Measurements from ENCODE around the gene AK4. TPM values are rescaled to one million over a fixed set of nuclear protein-coding genes. Genes with fewer than 3 reads are reported as not detected.

Gene AK4
- total RNA-seq, 1 donor from 2014 or later: 4.6 TPM

- intact Hi-C loops (cut with DNase I): no loop called here
- H3K27me3 ChIP-seq: no peaks in the 10 kb centered on the region
- TF ChIP-seq, protein P1, sequence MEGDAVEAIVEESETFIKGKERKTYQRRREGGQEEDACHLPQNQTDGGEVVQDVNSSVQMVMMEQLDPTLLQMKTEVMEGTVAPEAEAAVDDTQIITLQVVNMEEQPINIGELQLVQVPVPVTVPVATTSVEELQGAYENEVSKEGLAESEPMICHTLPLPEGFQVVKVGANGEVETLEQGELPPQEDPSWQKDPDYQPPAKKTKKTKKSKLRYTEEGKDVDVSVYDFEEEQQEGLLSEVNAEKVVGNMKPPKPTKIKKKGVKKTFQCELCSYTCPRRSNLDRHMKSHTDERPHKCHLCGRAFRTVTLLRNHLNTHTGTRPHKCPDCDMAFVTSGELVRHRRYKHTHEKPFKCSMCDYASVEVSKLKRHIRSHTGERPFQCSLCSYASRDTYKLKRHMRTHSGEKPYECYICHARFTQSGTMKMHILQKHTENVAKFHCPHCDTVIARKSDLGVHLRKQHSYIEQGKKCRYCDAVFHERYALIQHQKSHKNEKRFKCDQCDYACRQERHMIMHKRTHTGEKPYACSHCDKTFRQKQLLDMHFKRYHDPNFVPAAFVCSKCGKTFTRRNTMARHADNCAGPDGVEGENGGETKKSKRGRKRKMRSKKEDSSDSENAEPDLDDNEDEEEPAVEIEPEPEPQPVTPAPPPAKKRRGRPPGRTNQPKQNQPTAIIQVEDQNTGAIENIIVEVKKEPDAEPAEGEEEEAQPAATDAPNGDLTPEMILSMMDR (IDR thresholded peaks at IDR 0.05): no peak
- no peaks in the 10 kb centered on the region for H3K36me3 ChIP-seq
- ATAC-seq (no peak), DNase-seq (no peak)
- no peak overlapping the region for H3K27ac ChIP-seq
- H3K4me1 ChIP-seq: peaks cover 4% of the 10 kb centered on the region
- no peaks in the 10 kb centered on the region for H3K9me3 ChIP-seq
- no peak overlapping the region for H3K4me3 ChIP-seq
Measured at GRCh38 chr1:65259816-65260215, 111.8 kb downstream of the AK4 start.

GRCh38 chr1:65260851-65261473 is 113.0 kb downstream of the AK4 start:
- intact Hi-C loops (cut with DNase I): no loop called here
- no peak for DNase-seq

DNA sequence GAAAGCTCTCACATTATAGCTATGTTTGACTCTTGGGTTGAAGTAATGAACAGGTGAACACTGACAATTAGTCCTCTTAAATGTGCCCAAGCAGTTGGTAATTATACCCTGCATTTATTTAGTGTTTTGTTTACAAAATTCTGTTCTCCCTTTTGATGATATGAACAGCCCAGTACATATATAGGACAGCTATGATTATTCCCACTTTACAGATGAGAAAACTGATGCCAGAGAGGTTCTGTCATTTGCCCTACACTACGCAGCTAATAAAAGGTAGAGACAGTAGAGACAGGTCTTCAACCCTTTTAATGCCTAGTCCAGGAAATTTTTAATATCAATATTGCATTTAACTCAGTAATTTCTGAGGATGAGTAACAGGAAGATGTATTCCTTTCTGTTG is 115.3 kb downstream of the AK4 start:
- Histone ChIP-seq H3K27ac (no peak overlapping the region), H3K9me3 (no peaks in the 10 kb centered on the region), H3K27me3 (no peaks in the 10 kb centered on the region), H3K36me3 (no peaks in the 10 kb centered on the region), H3K4me1 (peaks cover 20% of the 10 kb centered on the region), H3K4me3 (no peak overlapping the region)
- ATAC-seq (no peak), DNase-seq (no peak)
- TF ChIP-seq, protein P1 (IDR thresholded peaks at IDR 0.05): no peak
- intact Hi-C loops (cut with DNase I): no loop called here

More at GRCh38 chr1:65260851-65261473, 113.0 kb downstream of the AK4 start:
- Histone ChIP-seq H3K4me3 (no peak overlapping the region), H3K27ac (no peak overlapping the region), H3K27me3 (no peaks in the 10 kb centered on the region), H3K9me3 (no peaks in the 10 kb centered on the region), H3K4me1 (peaks cover 15% of the 10 kb centered on the region), H3K36me3 (no peaks in the 10 kb centered on the region)
- ATAC-seq: no peak
- TF ChIP-seq, protein P1 (IDR thresholded peaks at IDR 0.05): no peak

DNA sequence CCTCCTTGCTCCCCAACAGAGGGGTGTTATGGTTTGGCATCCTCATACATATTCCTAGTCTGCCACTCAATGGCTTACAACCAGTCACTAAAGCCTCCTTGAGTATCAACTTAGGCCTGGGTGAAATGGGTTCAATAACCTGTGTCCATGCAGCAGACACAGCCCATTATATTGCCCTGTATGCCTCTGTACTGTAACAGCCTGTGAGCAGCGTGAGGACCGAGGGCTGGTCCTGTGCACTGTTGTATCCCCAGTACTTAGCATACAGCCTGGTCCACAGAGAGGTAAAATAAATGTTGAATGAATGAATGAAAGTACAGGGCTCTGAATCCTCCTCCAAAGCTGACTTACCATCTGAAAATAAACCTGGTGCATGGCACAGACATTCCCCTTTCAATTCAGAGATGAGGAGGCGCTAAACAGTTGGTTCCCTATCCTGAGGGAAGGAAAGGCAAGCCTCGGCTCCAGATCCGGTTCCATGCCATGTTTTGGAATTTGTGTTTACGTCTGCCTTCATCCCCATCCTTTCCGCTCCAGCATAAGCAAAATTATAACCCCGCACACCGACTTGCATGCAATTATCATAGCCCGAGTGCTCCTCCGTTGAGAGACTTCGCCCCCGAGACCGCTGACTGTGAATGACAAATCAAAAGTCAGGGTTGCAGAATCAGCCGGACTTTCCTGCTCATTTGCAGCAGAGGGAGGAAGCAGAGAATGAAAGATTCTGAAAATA is 116.4 kb downstream of the AK4 start:
- Histone ChIP-seq H3K36me3 (no peaks in the 10 kb centered on the region), H3K27ac (no peak overlapping the region), H3K4me3 (peak overlapping the region; percentile 55), H3K9me3 (no peaks in the 10 kb centered on the region), H3K4me1 (peaks cover 20% of the 10 kb centered on the region), H3K27me3 (no peaks in the 10 kb centered on the region)
- ATAC-seq (peak; percentile 40), DNase-seq (no peak)
- TF ChIP-seq, protein P1 (IDR thresholded peaks at IDR 0.05): no peak
- intact Hi-C loops (cut with DNase I): no loop called here

DNA sequence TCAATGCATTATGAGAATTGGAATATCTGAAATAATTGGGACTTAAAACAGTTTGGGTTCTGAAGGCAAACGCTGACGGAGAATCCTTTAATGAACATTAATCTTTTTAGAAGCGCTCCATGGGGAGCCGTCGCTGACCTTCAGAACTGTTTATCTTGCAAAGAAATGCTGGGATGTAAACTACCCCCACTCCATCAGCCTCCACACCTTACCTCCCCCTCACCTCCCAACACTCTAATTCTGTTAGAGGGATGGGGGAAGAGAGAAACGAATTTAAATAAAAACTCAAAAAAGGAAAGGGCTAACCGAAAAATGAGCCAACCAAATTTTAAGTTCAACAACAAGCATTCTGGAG is 117.3 kb downstream of the AK4 start:
- no peak for DNase-seq
- intact Hi-C loops (cut with DNase I): no loop called here
- TF ChIP-seq, protein P1 (IDR thresholded peaks at IDR 0.05): no peak
- peak overlapping the region; percentile 55 for H3K4me3 ChIP-seq
- no peaks in the 10 kb centered on the region for H3K27me3 ChIP-seq
- H3K36me3 ChIP-seq: no peaks in the 10 kb centered on the region
- peaks cover 20% of the 10 kb centered on the region for H3K4me1 ChIP-seq
- ATAC-seq: no peak
- no peak overlapping the region for H3K27ac ChIP-seq
- H3K9me3 ChIP-seq: no peaks in the 10 kb centered on the region

Measured in upper lobe of right lung (tissue), 1 donor.